GM18868 (cell line): ENCODE data around the gene MANBA.

Experiments
- ATAC-seq: cut with Tn5 transposase; IDR thresholded peaks from one replicate; pipeline ENCODE4 v1.9.1; 2021; ENCODE audit warnings: mild to moderate bottlenecking, moderate library complexity; ENCODE audit not compliant: unreplicated experiment

Gene MANBA

DNA sequence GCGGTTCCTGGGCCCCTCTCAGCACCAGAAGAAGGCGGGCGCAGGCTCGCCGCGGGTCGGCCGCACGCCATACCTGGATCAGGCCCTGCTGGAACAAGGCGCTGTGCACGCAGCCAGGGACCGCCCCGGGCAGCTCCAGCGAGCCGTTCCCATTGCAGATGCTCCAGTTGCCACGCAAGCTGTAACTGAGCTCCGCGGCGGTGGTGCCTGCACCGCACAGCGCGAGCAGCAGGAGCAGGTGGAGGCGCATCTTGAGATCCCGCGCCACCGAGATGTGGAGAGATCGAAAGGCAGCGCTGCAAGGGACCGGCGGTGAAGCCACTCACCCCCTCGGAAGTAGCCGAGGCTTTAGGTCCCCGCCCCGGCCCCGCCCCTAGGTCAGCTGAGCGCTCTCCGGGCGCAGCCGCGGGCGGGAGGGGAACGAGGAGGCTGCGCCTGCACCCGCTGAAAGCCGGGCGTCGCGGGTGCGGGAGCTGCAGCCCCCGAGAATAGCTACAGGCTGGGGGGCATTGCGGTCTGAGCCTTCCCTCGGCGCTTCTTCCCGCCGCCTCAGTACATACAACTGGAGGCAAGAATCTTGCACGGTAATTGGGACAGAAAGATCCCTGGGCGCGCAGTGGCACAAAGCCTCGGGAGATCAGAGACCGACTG lies at the start of gene MANBA:
TSS of gene MANBA (minus strand) at position 324 of the 651 bp plus-strand sequence. CDS start at position 250, 74 bp downstream.
- ATAC-seq: peak; percentile 86

GRCh38 chr4:102809691-102810090 lies 48.9 kb upstream of the MANBA start:
- no peak for ATAC-seq

DNA sequence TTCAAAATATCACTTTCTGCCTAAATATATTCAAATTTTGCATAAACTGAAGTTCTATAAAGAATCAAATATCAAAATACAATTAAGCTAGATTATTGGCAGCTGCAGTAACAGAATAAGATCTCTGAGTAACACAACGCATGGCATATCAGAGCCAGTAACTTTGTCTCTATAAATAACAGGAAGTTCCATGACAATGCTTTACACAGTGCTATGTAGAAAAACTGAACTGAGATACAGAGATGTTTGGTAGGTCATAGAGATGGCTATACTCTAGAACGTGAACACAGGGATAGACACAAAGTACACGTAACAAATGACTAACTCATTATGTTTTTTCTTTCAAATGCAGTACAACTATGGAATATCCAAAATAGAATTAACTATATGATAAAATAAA lies 48.4 kb upstream of the MANBA start:
- peak; percentile 82 for ATAC-seq

- no peak for ATAC-seq
Measured at GRCh38 chr4:102808009-102808408, 47.2 kb upstream of the MANBA start.

GRCh38 chr4:102807345-102807744 lies 46.6 kb upstream of the MANBA start:
- ATAC-seq: no peak

GRCh38 chr4:102799816-102800215 lies 39.0 kb upstream of the MANBA start:
- no peak for ATAC-seq

DNA sequence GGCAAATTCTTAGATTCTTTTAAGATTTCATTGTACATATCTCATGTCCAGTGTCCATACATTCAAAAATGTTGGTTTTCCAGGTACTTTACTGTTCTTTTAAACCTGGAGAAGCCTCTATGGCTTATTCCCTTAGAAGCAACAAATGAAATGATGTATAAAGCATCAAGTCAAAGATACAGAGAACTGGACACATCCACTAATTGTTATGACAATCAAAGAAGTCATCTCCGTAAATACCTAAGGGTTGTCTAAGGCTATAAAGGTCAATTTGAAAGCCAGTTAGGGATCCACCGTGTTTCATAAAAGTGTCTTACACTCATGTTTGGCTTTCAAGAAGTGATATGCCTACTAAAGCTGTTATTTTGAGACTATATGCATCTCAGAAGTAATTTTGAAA lies 34.2 kb upstream of the MANBA start:
- no peak for ATAC-seq

DNA sequence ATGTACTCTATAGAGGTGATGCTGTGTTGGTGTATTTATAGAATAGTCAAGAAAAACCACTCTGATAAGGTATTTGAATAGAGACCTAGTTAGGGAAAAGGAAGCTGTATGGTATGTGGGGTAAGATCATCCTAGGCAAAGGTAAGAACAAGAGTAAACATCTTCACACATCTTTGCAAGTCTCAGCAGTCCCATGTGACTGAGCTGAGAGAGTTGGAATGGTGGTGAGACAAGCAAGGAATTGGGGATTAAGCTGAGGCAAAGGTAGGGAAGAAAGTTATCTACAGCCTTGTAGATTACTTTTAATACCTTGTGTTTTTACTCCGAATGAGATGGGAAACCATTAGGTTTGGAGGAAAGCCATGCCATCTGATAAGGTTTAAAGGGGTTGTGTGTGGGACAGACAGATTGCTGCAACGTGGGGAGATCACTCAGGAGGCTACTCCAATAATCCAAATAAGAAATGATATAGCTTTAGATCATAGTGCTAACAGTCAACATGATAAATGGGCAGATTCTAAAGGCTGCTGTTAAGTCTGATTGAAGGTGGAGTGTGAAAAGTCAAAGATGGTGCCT lies 31.7 kb upstream of the MANBA start:
- ATAC-seq: no peak

DNA sequence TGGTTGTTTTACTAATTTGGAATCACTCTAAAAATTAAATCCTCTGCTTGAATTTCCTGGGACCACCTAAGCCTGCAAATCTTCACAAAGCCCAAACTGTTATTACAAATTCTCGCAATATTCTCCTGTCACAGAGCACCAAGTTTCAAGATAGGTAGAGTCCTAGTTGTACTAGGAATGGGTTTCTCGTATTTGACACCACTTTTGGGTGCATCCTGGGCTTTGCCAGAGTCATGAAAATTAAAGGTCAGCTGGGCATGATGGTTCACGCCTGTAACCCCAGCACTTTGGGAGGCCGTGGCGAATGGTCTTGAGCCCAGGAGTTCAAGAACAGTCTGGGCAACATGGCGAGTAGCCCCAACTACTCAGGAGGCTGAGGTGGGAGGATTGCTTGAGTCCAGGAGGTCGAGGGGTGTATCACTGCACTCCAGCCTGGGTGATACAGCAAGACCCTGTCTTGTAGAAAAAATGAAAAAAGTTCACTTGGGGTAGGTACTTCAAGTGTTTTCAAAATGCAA lies 30.6 kb upstream of the MANBA start:
- ATAC-seq: no peak

DNA sequence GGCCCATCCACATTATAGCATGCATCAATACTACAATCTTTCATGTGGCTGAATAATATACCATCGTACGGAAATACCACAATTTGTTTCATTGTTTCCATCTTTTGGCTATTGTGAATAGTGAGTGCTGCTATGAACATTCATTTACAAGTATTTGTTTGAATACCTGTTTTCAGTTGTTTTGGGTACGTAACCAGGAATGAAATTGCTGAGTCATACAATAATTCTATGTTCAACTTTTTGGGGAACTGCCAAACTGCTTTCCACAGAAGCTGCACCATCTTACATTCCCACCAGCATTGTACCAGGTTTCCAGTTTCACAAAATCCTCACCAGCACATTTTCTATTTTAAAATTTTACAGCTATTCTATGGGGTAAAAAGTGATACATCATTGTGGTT lies 28.5 kb upstream of the MANBA start:
- ATAC-seq: no peak

DNA sequence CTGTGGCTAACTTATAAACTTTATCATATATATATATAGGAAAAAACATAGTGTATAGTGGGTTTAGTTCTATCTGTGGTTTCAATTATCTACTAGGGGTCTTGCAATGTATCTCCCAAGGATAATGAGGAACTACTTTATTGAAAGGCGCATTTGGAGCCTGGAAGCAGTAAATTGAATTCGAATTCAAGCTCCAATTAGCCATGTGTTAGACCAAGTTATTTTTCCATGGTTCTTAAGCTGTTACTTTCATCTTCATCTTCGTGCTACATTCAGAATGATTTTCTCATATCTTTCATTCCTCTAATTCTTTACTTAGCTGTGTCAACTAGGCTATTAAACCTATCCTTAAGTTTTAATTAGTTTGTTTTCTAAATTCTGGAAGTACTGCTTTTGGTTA lies 27.2 kb upstream of the MANBA start:
- no peak for ATAC-seq

GRCh38 chr4:102787096-102787881 lies 26.5 kb upstream of the MANBA start:
- no peak for ATAC-seq

DNA sequence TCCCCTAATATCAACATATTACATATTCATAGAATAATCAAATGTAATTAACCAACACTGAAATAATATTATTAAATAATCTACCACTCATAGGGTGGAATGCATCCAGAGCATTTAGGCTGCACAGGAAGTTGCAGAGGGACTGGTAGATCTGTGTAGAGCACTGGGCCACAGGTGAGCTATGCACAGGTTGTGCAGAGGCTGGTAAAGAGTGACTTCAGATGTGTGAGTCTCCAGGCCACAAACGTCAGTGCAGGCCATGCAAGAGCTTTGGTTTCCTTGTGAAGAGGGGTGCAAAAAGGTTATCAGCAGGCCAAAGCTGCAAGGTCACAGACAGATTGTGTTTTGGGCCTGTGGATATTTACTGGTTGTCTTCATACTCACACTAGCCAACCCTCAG lies 25.5 kb upstream of the MANBA start:
- ATAC-seq: no peak

- ATAC-seq: no peak
Measured at GRCh38 chr4:102783006-102783405, 22.2 kb upstream of the MANBA start.

DNA sequence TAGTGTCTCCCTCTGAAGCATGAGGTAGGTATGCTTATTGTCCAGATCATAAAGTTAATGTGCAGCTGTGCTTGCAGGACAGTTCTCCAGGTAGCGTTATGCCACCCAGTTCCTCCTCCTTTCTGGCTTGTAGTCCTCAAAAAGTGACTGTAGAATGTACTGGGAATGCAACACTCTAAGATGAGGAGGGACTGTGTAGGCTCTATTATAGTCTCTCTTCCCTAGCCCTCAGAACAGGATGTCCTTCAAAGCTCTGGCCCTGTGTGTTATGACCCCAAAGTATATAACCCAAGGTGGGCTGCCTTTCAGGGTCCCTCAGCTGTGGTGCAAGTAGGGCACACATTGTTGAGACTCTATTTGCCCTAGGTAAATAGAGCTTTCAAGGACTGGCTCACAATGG lies 20.8 kb upstream of the MANBA start:
- ATAC-seq: no peak

GRCh38 chr4:102780476-102781144 lies 19.8 kb upstream of the MANBA start:
- peak; percentile 92 for ATAC-seq

DNA sequence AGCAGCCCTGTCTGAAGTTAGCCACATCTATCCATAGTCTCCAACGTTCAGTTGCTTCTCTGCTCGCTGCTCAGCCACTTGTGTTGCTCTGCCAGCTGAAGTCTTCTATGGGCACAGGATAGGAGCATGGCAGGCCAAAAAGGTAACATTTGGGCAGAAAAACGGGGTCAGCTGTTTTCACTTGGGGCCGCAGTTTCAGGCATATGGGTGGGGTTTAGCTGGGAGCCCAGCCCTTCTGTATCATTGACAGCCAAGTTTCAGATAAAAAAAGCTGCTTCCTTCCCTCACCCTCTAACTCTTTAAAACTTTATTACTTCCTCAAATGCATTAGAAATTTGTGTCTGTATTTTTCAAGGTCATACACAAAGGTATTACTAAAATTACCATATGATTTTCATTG lies 18.4 kb upstream of the MANBA start:
- ATAC-seq: no peak

DNA sequence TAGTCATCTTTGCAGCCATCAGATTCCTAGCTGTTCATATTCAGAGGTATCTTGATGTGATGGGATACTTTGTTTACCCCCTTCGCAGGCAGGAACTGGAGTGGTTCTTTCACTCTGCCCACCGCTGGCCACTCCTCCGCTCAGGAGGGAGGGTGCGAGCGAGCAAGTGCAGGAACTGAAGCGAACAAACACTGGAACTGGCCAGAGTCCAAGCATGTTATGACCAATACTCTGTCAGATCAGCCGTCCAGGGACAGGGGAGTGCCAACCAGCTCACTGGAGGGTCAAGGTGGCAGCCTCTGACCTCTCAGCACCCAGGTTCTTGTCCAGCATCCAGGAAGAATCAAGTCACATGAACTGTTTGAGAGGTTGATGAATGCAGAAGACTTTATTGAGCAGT lies 18.0 kb upstream of the MANBA start:
- no peak for ATAC-seq

GRCh38 chr4:102775805-102776204 lies 15.0 kb upstream of the MANBA start:
- no peak for ATAC-seq

GRCh38 chr4:102774254-102774653 lies 13.5 kb upstream of the MANBA start:
- no peak for ATAC-seq

DNA sequence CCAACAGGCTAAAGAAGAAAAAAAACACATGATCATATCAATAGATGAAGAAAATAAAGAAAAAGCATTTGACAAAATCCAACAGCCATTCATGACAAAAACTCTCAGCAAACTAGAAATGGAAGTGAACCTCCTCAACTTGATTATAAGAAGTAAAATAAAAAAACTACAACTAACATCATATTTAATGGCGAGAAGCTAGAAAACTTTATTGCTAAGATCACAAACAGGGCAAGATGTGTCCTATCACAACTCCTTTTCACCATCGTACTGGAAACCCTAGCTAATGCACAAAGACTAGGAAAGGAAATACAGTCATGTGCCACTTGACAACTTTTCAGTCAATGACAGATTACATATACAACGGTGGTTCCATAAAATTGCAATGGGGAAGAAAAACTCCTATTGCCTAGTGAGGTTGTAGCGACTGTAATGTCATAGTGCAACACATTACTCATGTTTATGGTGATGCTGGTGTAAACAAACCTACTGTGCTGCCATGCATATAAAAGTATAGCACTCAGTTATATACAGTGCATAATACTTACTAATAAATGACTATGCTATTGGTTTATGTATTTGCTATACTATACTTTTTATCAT lies 12.1 kb upstream of the MANBA start:
- ATAC-seq: no peak
